Prostate gland (tissue), 2 donors: Measurements from ENCODE around the gene SFTPD. TPM values are rescaled to one million over a fixed set of nuclear protein-coding genes. Genes with fewer than 3 reads are reported as not detected.

ENCODE experiments used
- DNase-seq: peaks from one replicate; pipeline ENCODE4 v3.0.0-alpha.2; 2019; ENCODE audit warnings: low spot score
- H3K27ac ChIP-seq, 2 donors: fragments of 200-600 bp; sonication (generic); 2 replicates each; pipeline ENCODE4 v1.5.1; 2017 to 2019
- H3K27me3 ChIP-seq: fragments of 200-600 bp; sonication (generic); replicated peaks from 2 replicates; pipeline ENCODE4 v1.5.1; 2019; ENCODE audit not compliant: insufficient read depth
- H3K36me3 ChIP-seq, 2 donors: fragments of 200-600 bp; sonication (generic); 1 replicate in 1 of 2; 2 replicates in 1 of 2; pipeline versions ENCODE4 v1.5.1 to v1.8.1; 2017 to 2019
- H3K4me1 ChIP-seq: fragments of 200-600 bp; sonication (generic); replicated peaks from 2 replicates; pipeline ENCODE4 v1.5.1; 2019
- H3K4me3 ChIP-seq, 2 donors: fragments of 200-600 bp; sonication (generic); 2 replicates each; pipeline ENCODE4 v1.5.1; 2017 to 2019
- H3K9me3 ChIP-seq: fragments of 200-600 bp; sonication (generic); 2 replicates; pipeline ENCODE4 v1.5.1; 2017
- CTCF ChIP-seq, 4 experiments: fragments of 200-600 bp in 2 of 4; fragments of 450-650 bp in 2 of 4; sonication (generic) in 2 of 4; IDR thresholded peaks; 1 replicate in 3 of 4; 2 replicates in 1 of 4; pipeline ENCODE4 v1.5.1; 2016 to 2019; ENCODE audit warnings: antibody characterized with exemption in 4 of 4, mild to moderate bottlenecking in 2 of 4, moderate library complexity in 2 of 4
- POLR2A ChIP-seq: fragments of 450-650 bp; IDR thresholded peaks from one replicate; pipeline ENCODE4 v1.6.1; 2016; ENCODE audit warnings: antibody characterized with exemption, mild to moderate bottlenecking
- POLR2AphosphoS5 ChIP-seq: sonication (generic); formaldehyde crosslinking; IDR thresholded peaks from one replicate; pipeline ENCODE4 v1.6.1; 2017; ENCODE audit warnings: antibody characterized with exemption
- WGBS: methylation state at CpG from one replicate; pipeline ENCODE4 v1.1.5; 2018; 5-methylcytosine and 5-hydroxymethylcytosine counted together
- intact Hi-C: fragments of 100-400 bp; cut with DNase I; formaldehyde crosslinking; loops from one replicate; pipeline ENCODE4 v1.14.2; 2022
- total RNA-seq, 2 donors: library from RNA; depleted of rRNA; stranded (reverse); fragments of >200 nt; gene quantifications; one replicate each; pipeline ENCODE4 v1.1.0, GENCODE V29; 2016

The SFTPD gene
- total RNA-seq, 2 donors from 2014 or later: 2.1 to 2.6 TPM

- no peaks in the 10 kb centered on the region for H3K4me1 ChIP-seq
- H3K27ac ChIP-seq: no peak overlapping the region
- no peaks in the 10 kb centered on the region for H3K36me3 ChIP-seq
- H3K9me3 ChIP-seq: no peaks in the 10 kb centered on the region
- TF ChIP-seq POLR2A (no peak), CTCF (IDR thresholded peaks at IDR 0.05) (no peak), POLR2AphosphoS5 (no peak)
- DNase-seq: no peak
- H3K4me3 ChIP-seq: no peak overlapping the region
- no peaks in the 10 kb centered on the region for H3K27me3 ChIP-seq
- intact Hi-C loops: no loop called here
- WGBS: 82% methylated on average over 2 of the region's 2 CpGs
These were observed 28.1 kb upstream of the SFTPD start for GRCh38 chr10:79976999-79977398.

- no peak overlapping the region for H3K4me3 ChIP-seq
- no peak overlapping the region for H3K27ac ChIP-seq
- no peaks in the 10 kb centered on the region for H3K27me3 ChIP-seq
- DNase-seq: no peak
- H3K36me3 ChIP-seq: no peaks in the 10 kb centered on the region
- no peaks in the 10 kb centered on the region for H3K4me1 ChIP-seq
- intact Hi-C loops: no loop called here
- TF ChIP-seq CTCF (IDR thresholded peaks at IDR 0.05): no peak
- TF ChIP-seq POLR2A: no peak
- TF ChIP-seq POLR2AphosphoS5: no peak
- H3K9me3 ChIP-seq: no peaks in the 10 kb centered on the region
These were observed 21.2 kb upstream of the SFTPD start for GRCh38 chr10:79970062-79970461.

- Histone ChIP-seq H3K9me3 (no peaks in the 10 kb centered on the region), H3K36me3 (no peaks in the 10 kb centered on the region), H3K4me3 (no peak overlapping the region), H3K27ac (no peak overlapping the region), H3K4me1 (no peaks in the 10 kb centered on the region), H3K27me3 (no peaks in the 10 kb centered on the region)
- TF ChIP-seq POLR2AphosphoS5 (no peak), POLR2A (no peak), CTCF (IDR thresholded peaks at IDR 0.05) (no peak)
- 63% methylated on average over 5 of the region's 5 CpGs for WGBS
- intact Hi-C loops: no loop called here
- no peak for DNase-seq
These were observed 999 bp downstream of the SFTPD start for GRCh38 chr10:79947787-79948424.

- no peaks in the 10 kb centered on the region for H3K36me3 ChIP-seq
- H3K9me3 ChIP-seq: no peaks in the 10 kb centered on the region
- H3K4me1 ChIP-seq: no peaks in the 10 kb centered on the region
- WGBS: 56% methylated on average over 2 of the region's 2 CpGs
- H3K27ac ChIP-seq: no peak overlapping the region
- no peaks in the 10 kb centered on the region for H3K27me3 ChIP-seq
- intact Hi-C loops: no loop called here
- TF ChIP-seq CTCF (IDR thresholded peaks at IDR 0.05) (no peak), POLR2A (no peak), POLR2AphosphoS5 (no peak)
- H3K4me3 ChIP-seq: no peak overlapping the region
- no peak for DNase-seq
These were observed 1.9 kb downstream of the SFTPD start for GRCh38 chr10:79947083-79947415.

- Histone ChIP-seq H3K4me1 (no peaks in the 10 kb centered on the region), H3K9me3 (no peaks in the 10 kb centered on the region), H3K36me3 (no peaks in the 10 kb centered on the region), H3K27me3 (no peaks in the 10 kb centered on the region), H3K27ac (no peak overlapping the region), H3K4me3 (no peak overlapping the region)
- intact Hi-C loops: no loop called here
- 72% methylated on average over 7 of the region's 8 CpGs for WGBS
- DNase-seq: no peak
- TF ChIP-seq POLR2A (no peak), POLR2AphosphoS5 (no peak), CTCF (IDR thresholded peaks at IDR 0.05) (no peak)
These were observed 2.4 kb downstream of the SFTPD start for GRCh38 chr10:79946271-79947082.
